GM21447 (cell line): ENCODE results near the gene TOMM22.

Experiments used
- ATAC-seq: cut with Tn5 transposase; IDR thresholded peaks from one replicate; pipeline ENCODE4 v1.9.1; 2021; ENCODE audit not compliant: unreplicated experiment

The TOMM22 gene

DNA sequence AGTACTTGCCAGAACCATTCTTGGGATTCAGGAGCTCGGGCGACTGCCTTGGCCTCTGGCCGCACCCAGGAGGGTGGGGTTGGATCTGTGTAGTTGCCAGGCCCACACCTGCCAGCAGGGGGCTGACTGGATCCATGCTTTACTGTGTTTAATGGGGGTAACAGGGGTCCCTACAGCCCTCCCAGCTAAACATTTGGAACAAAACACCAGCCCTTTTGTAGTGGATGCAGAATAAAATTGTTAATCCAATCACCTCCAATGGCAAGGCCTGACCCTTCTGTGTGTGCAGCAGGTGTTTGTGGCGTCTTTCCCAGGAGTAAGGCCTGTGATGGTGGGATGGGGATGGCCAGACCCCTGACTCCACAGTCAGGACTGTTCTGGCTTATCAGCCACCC lies 51.6 kb downstream of the TOMM22 start:
- no peak for ATAC-seq

DNA sequence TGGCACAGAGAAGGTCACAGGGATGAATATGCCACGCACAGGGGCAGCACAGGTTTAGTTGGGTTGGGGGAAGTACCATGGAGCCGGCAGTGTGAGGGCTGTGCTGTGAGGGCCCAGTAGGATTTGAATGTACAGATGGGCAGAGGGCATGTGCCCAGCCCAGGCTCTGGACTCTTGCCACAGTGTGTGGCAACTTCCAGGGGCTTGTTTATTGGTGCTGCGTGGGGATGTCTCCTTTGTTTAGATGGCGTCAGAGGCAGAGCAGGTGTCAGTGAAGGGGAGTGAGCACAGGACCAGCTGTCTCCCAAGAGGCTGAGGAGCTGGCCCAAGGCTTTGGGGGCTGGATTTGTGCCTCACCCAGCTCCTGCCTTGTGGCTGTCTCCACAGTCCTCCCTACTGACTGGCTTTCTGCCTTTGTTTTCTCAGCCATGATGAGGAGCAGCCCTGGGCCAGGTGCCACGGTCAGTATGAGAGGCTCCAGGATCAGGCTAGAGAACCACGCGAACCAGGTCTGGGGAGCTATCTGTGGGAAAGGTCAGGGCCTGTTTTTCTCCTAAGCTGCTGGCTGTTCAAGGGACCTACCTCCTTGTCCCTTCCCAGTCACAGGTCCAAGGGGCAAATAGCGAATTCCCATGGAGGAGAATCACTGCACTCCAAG lies 52.1 kb downstream of the TOMM22 start:
- no peak for ATAC-seq

DNA sequence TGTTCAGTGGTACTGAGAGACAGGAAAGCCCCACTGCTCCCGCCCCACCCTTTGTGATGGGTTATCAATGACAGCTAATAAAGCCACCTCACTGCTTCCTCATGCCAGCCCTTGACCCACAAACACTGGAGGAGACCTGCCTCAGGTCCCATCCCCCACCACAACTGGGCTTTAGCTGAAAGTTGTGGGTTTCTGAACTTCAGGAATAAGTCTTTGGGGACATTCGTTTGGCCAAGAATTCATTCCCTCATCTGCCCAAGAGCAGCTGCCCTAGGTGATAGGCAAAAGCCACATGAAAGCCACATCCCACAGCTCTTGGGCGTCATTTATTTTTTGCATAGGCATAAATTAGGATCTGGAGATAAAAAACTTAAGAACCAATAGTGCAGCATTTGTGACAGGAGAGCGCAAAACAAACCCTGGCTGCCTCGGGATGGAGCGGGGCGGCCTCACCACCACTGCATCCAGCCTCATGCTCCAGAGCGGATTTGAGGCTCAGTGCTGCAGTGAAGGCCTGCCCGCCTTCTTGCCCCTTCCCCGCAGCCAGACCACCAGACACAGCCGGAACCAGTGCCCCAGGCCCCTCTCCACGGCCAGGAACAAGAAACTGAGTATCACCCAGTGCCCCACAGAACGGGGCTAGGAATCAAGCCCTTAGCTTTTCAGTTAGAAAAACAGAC lies 52.8 kb downstream of the TOMM22 start:
- no peak for ATAC-seq
